ENCODE measurements around the gene IGSF8.

IGSF8 gene

GRCh38 chr1:160062230-160062532 lies 36.2 kb downstream of the IGSF8 start:
- Histone ChIP-seq H3K27ac (ENCODE audit: low read length) (no peak overlapping the region), H3K9me3 (ENCODE audit: insufficient read depth, low read length) (no peaks in the 10 kb centered on the region), H3K36me3 (replicated peaks; ENCODE audit: low read depth, low read length) (no peaks in the 10 kb centered on the region), H3K4me1 (ENCODE audit: low read length) (no peaks in the 10 kb centered on the region), H3K27me3 (ENCODE audit: low read depth, low read length) (peaks cover 37% of the 10 kb centered on the region), H3K79me2 (ENCODE audit: low read length) (no peaks in the 10 kb centered on the region), H2AFZ (ENCODE audit: low read depth, low read length) (no peak overlapping the region), H3K4me2 (ENCODE audit: low read length) (no peak overlapping the region), H3K9ac (ENCODE audit: low read length) (no peak overlapping the region), H3K4me3 (ENCODE audit: low read length) (no peak overlapping the region), H4K20me1 (ENCODE audit: insufficient read depth, low read length) (no peaks in the 10 kb centered on the region)
- TF ChIP-seq CTCF (IDR thresholded peaks at IDR 0.05; ENCODE audit: low read depth, low read length) (no peak), EZH2phosphoT487 (IDR thresholded peaks at IDR 0.05; ENCODE audit: low read depth) (no peak)

GRCh38 chr1:160061369-160062229 lies 36.8 kb downstream of the IGSF8 start:
- Histone ChIP-seq H3K4me3 (ENCODE audit: low read length) (no peak overlapping the region), H3K27me3 (ENCODE audit: low read depth, low read length) (peaks cover 42% of the 10 kb centered on the region), H3K4me1 (ENCODE audit: low read length) (no peaks in the 10 kb centered on the region), H3K79me2 (ENCODE audit: low read length) (no peaks in the 10 kb centered on the region), H3K9ac (ENCODE audit: low read length) (no peak overlapping the region), H3K27ac (ENCODE audit: low read length) (no peak overlapping the region), H4K20me1 (ENCODE audit: insufficient read depth, low read length) (no peaks in the 10 kb centered on the region), H2AFZ (ENCODE audit: low read depth, low read length) (no peak overlapping the region), H3K4me2 (ENCODE audit: low read length) (no peak overlapping the region), H3K9me3 (ENCODE audit: insufficient read depth, low read length) (no peaks in the 10 kb centered on the region), H3K36me3 (replicated peaks; ENCODE audit: low read depth, low read length) (no peaks in the 10 kb centered on the region)
- TF ChIP-seq CTCF (IDR thresholded peaks at IDR 0.05; ENCODE audit: low read depth, low read length) (no peak), EZH2phosphoT487 (IDR thresholded peaks at IDR 0.05; ENCODE audit: low read depth) (no peak)

- Histone ChIP-seq H3K79me2 (ENCODE audit: low read length) (no peaks in the 10 kb centered on the region), H3K9ac (ENCODE audit: low read length) (no peak overlapping the region), H3K27ac (ENCODE audit: low read length) (no peak overlapping the region), H3K4me1 (ENCODE audit: low read length) (no peaks in the 10 kb centered on the region), H3K4me3 (ENCODE audit: low read length) (no peak overlapping the region), H3K36me3 (replicated peaks; ENCODE audit: low read depth, low read length) (no peaks in the 10 kb centered on the region), H2AFZ (ENCODE audit: low read depth, low read length) (no peak overlapping the region), H3K9me3 (ENCODE audit: insufficient read depth, low read length) (no peaks in the 10 kb centered on the region), H4K20me1 (ENCODE audit: insufficient read depth, low read length) (no peaks in the 10 kb centered on the region), H3K27me3 (ENCODE audit: low read depth, low read length) (peaks cover 62% of the 10 kb centered on the region), H3K4me2 (ENCODE audit: low read length) (no peak overlapping the region)
- TF ChIP-seq EZH2phosphoT487 (IDR thresholded peaks at IDR 0.05; ENCODE audit: low read depth), result no peak
- peak; percentile 22 for TF ChIP-seq CTCF (IDR thresholded peaks at IDR 0.05; ENCODE audit: low read depth, low read length)
These were observed 40.3 kb downstream of the IGSF8 start for GRCh38 chr1:160058087-160058486.

- H3K4me2 ChIP-seq (ENCODE audit: low read length), result no peak overlapping the region
- H3K27me3 ChIP-seq (ENCODE audit: low read depth, low read length), result peaks cover 73% of the 10 kb centered on the region
- TF ChIP-seq CTCF (IDR thresholded peaks at IDR 0.05; ENCODE audit: low read depth, low read length) (no peak), EZH2phosphoT487 (IDR thresholded peaks at IDR 0.05; ENCODE audit: low read depth) (no peak)
- H3K9ac ChIP-seq (ENCODE audit: low read length), result no peak overlapping the region
- no peaks in the 10 kb centered on the region for H3K36me3 ChIP-seq (replicated peaks; ENCODE audit: low read depth, low read length)
- no peaks in the 10 kb centered on the region for H3K4me1 ChIP-seq (ENCODE audit: low read length)
- H3K27ac ChIP-seq (ENCODE audit: low read length), result no peak overlapping the region
- no peak overlapping the region for H3K4me3 ChIP-seq (ENCODE audit: low read length)
- no peaks in the 10 kb centered on the region for H3K9me3 ChIP-seq (ENCODE audit: insufficient read depth, low read length)
- no peaks in the 10 kb centered on the region for H4K20me1 ChIP-seq (ENCODE audit: insufficient read depth, low read length)
- no peak overlapping the region for H2AFZ ChIP-seq (ENCODE audit: low read depth, low read length)
- no peaks in the 10 kb centered on the region for H3K79me2 ChIP-seq (ENCODE audit: low read length)
These were observed 41.7 kb downstream of the IGSF8 start for GRCh38 chr1:160056648-160057169.
